Measurements from ENCODE around the gene COL21A1.

COL21A1 gene

DNA sequence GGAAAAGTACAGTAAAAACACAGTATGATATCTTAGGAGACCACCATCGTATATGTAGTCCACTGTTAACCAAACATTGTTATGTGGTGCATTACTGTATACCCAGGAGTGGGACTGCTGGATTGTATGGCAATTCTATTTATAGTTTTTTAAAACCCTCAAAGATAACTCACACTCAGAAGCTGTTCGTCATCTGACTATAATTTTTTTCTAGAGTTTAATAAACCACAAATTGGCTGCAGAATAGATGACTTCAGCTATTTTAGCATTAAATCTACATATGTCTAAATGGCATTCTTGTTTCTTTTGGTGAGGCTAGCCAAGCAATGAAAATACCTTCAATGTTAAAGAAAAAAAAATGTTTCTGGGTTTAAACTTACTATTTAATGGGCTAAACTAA is 237.7 kb downstream of the COL21A1 start:
- DNase-seq (ENCODE audit: low read depth): no peak
